HG02571 (cell line): ENCODE measurements around the gene SMIM8.
"Not testable (repeated sequence)": the region's sequence is repeated elsewhere in the genome, so short reads cannot be mapped to it uniquely, and the experiment has no call there.

Experiments
- ATAC-seq: cut with Tn5 transposase; IDR thresholded peaks from one replicate; pipeline ENCODE4 v1.9.1; 2021; ENCODE audit warnings: mild to moderate bottlenecking, moderate library complexity; ENCODE audit not compliant: unreplicated experiment

The SMIM8 gene, protein sequence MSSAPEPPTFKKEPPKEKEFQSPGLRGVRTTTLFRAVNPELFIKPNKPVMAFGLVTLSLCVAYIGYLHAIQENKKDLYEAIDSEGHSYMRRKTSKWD

DNA sequence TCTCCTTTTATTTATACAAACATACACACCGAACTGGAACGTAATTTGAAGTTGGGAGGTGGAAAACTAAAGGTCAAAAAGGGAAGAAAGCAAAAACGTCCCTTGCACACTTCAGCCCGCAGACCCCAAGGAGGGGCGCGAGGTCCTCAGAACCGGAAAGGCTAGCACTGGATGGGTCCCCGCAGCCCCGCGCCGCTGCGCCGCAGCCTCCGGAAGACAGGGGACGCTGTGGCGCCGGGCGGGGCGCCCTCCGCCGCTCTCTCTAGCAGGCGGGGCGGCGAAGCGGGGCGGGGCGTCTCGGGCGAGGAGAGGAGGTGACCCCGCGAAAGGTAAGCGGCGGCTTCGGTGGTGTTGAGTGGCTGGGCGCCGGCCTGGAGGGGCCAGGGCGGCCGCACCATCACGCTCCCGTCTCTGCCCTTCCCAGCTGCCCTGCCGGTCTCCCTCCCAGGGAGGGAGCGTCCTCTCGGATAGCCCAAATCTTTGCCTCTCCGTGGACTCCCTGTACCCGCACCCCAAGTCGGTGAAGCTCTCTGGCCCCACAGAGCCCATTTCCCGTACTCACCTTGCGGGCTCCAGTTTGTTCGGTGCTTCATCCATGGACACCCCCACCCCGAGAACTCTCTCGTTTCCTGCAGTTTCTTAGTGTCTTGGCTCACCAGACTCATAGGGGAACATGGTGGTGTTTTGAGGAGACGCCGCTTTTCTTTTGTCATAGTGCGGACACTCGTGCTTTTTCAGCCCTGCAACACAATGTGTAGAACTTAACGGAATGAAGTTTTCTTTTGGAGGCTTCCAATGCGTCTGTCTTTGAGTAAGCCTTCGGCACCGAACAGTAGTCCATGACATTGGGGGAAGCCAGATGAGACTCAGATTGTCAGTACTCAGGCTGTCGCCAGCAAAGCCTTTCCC, at the start of gene SMIM8:
Gene SMIM8 (plus strand): TSS at position 285 of the 909 bp plus-strand sequence. CDS start 14,444 bp downstream, outside the sequence.
- peak; percentile 100 for ATAC-seq

DNA sequence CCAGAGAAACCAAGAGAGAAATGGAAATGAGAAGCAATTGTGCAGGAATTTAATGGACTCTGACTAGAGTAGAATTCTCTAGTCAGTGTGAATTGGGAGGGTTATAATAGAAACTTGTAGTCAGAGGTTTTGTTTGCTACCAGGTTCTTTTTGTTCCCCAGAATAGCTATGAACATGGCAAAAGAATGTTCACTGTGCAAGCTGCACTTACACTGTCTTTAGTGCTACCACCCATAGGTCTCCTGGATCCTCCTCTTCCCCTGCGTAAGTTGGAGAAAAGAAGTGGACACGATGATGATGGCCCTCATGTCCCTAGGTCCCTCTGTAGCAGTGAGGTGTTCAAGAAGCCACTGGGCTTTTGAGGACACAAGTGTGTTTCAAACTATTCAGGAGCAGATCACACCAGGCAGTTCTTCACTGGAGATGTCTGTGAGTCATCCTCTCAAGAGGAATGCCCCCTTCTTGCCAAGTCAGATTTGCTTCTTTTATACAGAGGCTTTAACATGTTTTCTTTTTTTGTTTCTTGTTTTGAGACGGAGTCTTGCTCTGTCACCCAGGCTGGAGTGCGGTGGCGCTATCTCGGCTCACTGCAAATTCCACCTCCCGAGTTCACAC, 47.6 kb upstream of the SMIM8 start:
- no peak for ATAC-seq

DNA sequence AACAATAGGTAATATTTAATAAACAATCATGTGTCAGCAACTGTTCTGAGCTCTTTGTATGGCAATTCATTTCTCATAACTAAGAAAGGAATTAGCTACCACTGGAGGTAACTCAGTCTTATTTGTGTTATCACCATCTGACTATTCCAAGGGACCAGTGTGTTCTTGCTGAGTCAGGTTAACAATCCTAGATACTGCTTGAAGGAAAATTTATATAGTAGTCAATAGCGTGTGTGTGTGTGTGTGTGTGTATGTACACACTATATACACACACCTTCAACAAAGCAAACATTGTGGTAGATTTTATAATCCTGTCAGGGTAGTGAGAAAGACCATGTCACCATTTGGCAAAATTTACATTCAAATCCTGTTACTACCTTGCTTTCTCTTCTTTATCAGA, 45.8 kb upstream of the SMIM8 start:
- no peak for ATAC-seq

DNA sequence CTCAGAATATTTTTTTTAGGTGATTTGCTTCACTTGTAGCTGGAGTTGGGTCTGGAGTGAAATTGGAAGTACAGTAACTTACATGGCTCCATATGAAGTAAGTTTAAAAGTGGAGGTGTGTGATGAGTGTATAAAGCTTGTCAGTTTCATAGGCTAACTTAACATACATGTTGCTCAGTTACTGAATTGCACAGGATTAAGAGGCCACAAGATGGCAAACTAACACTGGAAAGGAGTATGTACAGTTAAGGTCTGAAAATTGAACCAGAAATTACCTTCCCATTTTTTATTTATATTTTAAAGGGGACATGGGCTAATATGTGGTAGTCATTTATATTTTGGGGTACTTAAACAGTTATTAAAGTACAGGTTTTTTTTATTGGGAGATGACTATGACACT, 45.3 kb upstream of the SMIM8 start:
- no peak for ATAC-seq

DNA sequence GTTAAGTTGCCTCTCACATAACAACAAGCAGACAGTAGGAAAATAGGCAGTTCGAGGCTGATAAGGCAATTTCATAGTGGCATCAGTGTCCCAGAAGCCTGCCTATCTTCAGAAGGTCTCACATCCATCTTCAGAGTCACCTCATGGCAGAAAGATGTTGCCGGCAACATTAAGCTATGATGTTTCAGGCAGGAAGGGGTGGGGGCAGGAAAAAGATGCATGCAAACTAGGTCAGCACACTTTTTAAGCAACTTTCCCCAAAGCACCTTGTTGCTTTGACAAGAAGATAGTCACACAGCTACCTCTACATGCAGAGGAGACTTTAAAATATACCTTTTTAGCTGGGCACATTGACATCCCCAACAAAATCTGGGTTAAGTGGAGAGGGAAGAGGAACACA, 43.2 kb upstream of the SMIM8 start:
- no peak for ATAC-seq

DNA sequence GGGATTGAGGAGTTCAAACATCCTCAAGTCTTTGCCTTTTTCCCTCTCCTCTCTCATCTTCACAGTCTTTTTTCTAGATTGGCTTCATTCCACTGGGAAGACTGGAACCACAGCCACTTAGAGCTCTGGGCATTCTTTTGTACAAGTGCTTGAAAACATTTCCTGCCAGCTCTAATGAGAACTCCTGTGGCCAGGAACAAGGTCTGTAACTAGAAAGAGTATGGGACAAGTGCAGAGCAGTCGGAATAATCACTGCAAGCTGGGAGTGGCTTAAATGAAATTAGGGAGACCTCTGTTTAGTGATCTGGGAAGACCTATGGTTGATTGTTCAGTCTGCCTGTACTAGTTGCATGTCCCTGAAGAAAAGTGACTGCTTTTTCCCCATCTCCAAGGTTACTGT, 41.0 kb upstream of the SMIM8 start:
- ATAC-seq: no peak

DNA sequence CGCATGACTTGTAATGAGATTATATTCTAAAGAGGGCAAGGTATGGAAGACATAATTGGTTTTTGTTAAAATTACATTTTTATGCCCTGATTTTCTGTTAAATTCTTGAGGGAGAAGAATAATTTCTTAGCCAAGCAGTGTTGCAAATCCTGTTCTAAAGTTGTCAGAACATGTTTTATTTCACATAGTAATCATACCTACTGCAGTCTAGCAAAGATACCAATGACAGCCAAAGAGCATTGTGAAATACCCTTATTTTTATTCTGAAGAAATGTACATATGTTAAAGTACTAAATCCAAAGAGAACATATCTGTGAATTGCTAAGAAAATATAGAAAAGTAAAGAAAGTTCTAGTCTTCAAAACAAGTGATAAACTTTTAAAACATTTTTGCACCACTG, 39.6 kb upstream of the SMIM8 start:
- ATAC-seq: no peak

DNA sequence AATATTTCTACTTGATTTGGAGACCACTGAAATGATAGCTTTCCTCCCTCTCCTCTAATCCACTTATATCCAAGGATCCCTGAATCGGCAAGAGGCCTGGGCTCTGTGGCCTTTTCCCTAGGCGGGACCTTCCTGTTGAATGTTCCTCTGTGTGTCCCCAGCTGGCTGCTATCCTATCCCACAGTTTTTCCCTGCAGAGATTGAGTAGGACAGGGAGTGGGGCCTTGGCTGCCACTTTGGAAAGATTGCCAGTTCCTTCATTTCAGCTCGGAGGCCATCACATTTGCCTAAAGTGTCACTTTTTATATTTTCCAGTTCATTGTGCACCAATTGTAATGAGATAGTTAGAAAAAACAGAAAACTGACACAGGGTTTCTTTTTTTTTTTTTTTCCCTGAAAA, 38.9 kb upstream of the SMIM8 start:
- ATAC-seq: no peak

DNA sequence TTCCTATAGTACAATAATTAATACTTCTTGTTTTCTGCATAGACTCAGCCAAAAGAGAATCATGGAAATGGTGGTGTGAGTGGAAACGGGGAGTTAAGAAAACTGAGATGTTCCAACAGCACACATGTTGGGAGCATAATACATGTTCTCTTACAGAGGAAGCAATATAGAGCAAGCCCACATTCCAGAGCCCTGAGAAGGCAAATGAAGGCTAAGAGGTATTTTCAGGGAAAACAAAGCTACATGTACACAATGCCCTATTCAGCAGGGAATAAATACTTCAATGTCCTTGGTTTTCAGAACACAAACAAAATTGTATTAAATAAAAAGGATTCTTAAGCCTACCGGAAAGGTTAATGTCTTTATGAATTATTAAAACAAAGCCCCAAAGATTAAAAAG, 35.1 kb upstream of the SMIM8 start:
- ATAC-seq: no peak

DNA sequence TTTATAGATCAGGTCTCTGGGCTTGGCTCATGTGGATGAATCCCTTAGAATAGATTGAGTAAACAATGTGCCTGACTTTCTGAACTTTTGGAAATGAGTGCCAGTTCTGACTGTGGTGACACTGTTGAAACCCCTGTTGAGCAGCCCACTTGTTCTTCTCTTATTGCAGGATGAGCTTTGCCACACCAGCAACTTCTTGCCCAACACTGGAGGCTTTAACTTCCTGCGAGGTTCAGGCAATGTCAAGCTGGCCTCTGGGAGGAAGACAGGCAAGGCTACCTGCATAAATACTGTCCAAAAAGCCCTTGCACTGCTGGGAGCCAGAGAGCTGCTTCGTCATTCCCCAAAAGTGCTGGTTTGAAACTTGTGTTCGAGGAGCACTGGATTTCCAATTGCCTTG, 32.8 kb upstream of the SMIM8 start:
- no peak for ATAC-seq

DNA sequence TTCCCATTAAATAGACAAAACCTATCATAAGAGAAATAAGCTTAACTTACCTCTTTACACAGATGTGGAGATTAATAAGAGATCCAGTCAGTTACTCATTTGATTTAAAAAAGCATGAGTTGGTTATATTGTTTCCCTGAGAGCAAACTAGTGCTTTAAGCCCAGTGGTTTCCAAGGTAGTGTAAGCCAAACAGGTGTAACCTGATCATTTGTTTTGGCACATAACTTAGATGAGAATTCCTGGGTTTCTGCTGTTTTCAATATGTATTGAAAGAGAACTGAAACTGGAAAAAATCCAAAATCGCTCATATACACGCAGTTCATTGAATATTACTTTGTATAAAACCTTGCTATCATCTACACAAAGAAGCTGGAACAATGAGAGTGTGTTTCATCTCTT, 30.5 kb upstream of the SMIM8 start:
- no peak for ATAC-seq

DNA sequence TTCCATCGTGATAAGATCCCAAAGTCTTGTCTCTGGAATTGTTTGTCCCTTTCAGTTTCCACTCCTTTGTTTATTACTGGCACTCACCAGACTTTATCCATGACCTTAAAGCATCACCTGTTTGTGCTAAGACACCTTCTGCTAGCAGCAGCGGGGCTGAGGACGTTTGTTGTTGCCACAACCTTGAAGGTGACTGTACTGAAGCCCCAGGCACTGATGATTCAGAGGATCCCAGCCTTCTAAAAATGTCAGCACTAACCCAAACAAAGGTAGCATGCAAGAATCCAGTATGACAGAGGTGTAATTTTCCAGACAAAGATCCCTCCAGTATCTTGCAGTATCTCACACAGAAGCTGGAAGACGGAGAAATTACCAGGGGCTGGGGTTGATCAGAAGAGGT, 28.9 kb upstream of the SMIM8 start:
- ATAC-seq: no peak

DNA sequence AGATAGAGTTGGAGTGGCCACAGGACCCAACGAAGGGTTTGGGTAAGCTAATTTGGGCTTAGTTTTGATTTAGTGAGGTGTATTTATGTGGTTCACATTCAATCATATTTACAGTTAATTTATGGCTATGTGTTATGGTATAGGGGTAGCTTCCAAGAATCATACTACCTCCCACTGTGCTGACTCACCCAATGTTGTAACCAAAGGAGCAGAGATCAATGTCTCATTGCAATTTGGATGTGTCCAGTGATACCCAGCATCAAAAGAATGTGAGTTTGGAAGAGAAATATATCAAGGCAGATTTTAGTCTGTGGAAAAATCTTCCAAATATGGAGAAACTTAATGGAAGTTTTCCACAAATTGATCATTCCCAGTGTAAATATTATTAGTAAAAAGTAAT, 25.3 kb upstream of the SMIM8 start:
- no peak for ATAC-seq

DNA sequence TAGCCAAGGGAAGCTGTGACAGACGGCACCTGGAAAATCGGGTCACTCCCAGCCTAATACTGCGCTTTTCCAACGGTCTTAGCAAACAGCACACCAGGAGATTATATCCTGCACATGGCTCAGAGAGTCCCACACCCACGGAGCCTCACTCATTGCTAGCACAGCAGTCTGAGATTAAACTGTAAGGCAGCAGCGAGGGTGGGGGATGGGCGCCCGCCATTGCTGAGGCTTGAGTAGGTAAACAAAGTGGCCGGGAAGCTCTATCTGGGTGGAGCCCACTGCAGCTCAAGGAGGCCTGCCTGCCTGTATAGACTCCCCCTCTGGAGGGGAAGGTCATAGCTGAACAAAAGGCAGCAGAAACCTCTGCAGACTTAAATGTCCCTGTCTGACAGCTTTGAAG, 21.1 kb upstream of the SMIM8 start:
- not testable (repeated sequence) for ATAC-seq

DNA sequence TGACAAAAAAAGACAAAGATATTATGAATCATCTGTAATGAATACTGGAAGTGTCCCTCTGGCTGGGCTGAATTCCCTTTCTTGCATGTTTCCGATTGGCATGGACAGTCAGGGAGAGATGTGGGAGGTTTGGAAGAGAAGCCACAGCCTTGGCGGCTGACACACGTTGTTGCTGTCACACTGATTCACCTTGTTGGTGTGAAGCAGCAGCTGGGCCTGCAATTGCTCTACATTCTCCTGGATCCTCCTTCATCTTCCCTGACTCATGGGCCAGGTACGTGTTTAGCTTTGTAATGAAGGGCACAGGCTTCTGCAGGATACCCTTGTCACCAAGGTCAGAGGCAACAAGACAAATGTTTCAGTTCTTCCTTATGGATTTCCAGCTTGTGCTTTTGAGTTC, 13.4 kb upstream of the SMIM8 start:
- no peak for ATAC-seq

DNA sequence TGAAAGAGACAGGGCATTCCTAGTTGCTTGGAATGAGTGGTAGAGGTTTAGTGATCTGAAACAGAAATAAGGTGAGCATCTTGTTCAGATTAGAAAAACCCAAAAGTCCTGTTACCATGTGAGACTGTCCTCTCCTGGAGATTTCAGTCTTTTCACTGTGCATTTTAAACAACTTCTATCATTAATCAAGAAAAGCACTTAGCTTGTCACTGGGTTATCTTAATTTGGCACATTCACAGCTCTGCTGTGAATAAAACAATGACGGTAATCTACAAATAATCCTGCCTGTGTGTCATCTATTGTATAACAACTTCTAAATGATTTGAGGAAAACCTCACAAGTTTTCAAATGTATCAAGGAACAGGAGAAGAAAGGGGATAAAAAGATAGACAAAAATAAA, 9.5 kb upstream of the SMIM8 start:
- no peak for ATAC-seq

DNA sequence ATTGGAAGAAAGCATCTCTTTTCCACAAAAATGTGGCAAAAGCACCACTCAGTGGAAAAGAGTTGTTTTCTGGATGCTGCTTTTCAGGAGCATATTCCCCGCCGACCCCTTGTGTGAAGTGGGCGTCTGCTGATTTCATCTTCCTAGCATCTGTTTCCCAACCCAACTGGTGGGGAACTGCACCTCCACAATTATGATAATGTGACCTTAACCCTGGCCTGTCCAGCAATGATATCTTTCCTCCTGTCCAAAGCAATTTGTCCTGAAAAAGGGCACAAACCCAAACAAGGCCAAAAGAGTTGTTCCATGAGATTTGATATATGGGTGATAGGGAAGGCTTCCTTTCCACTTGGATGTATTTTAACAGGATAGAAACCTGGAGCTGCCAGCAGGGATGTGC, 7.3 kb upstream of the SMIM8 start:
- no peak for ATAC-seq

DNA sequence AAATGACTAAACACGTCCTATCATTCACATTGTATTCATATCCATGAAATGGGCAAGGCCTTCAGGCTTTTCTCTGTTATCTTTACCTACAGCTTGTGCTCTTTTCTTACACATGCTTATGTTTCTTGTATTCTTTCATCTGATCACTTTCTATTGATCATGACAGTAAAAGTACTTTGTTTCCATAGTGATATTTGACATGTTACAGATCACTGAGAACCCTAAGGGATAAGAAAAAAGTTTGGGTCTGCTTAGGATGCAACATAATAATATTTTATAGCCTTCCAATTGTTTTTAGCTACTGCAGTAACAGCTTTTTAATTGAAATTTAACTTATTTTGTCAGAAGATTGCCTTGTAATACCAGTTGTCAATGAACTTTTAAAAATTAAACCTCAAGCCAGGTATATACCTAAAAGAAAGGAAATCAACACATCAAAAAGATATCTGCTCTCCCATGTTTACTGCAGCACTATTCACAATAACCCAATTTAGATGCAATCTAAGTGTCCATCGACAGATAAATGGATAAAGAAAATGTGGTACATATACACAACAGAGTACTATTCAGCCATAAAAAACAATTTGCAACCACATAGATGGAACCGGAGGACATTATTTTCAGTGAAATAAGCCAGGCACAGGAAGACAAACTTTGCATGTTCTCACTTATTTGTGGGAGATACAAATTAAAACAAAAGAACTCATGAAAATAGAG, 3.0 kb upstream of the SMIM8 start:
- no peak for ATAC-seq

DNA sequence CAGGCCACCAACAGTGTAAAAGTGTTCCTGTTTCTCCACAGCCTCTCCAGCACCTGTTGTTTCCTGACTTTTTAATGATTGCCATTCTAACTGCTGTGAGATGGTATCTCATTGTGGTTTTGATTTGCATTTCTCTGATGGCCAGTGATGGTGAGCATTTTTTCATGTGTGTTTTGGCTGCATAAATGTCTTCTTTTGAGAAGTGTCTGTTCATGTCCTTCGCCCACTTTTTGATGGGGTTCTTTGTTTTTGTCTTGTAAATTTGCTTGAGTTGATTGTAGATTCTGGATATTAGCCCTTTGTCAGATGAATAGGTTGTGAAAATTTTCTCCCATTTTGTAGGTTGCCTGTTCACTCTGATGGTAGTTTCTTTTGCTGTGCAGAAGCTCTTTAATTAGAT, 1.5 kb downstream of the SMIM8 start:
- not testable (repeated sequence) for ATAC-seq

DNA sequence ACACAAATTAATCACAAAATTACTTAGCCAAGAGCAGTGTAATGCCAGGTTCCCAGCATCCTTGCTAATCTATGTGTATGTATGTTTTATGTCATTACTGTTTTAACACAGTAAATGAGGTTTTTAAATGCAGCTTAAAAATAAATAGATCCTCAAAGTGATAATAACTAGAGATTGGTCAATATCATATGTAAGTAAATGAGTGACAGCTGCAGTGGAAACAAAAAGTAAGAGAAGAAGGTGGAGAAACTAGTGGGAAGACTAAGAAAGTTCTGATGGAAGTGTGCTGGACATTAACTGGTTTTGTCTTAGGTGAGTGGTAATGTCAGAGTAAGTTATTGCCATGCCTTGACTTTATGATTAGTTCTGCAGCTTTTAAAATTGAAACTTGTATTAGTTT, 8.6 kb downstream of the SMIM8 start:
- ATAC-seq: no peak

DNA sequence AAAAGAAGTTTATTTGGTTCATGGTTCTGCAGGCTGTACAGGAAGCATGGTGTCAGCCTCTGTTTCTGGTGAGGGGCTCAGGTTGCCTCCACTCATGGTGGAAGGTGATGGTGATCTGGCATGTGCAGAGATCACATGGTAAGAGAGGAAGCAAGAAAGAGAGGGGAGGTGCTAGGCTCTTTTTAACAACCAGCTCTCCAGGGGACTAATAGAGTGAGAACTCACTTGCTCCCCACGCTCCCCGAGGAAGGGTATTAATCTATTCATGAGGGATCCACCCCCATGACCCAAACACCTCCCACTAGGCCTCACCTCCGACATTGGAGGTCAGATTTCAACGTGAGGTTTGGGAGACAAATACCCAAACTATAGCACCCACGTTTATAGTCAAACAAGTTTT, 10.6 kb downstream of the SMIM8 start:
- no peak for ATAC-seq
